KMS-11 (cell line): ENCODE data around the gene ACSF3.

ENCODE experiments used
- H2AFZ ChIP-seq: fragments of 200-600 bp; sonication (generic); 2 replicates; pipeline ENCODE4 v1.6.1; 2016; ENCODE audit warnings: antibody characterized with exemption, mixed run types, low read depth
- H3K27ac ChIP-seq: fragments of 200-600 bp; sonication (generic); 2 replicates; pipeline ENCODE4 v1.6.1; 2016; ENCODE audit warnings: mild to moderate bottlenecking, mixed run types
- H3K27me3 ChIP-seq: fragments of 200-600 bp; sonication (generic); 2 replicates; pipeline ENCODE4 v1.6.1; 2017; ENCODE audit warnings: mild to moderate bottlenecking, low read depth, mixed run types, moderate library complexity; ENCODE audit not compliant: insufficient read depth
- H3K36me3 ChIP-seq: fragments of 200-600 bp; sonication (generic); 2 replicates; pipeline ENCODE4 v1.6.1; 2017; ENCODE audit warnings: mild to moderate bottlenecking, mixed run types; ENCODE audit not compliant: insufficient read depth
- H3K4me1 ChIP-seq: fragments of 200-600 bp; sonication (generic); 2 replicates; pipeline ENCODE4 v1.6.1; 2016; ENCODE audit warnings: mild to moderate bottlenecking, low read depth, mixed run types; ENCODE audit not compliant: poor library complexity, severe bottlenecking
- H3K4me2 ChIP-seq: fragments of 200-600 bp; sonication (generic); 2 replicates; pipeline ENCODE4 v1.7.0; 2016; ENCODE audit warnings: mild to moderate bottlenecking, mixed run types
- H3K4me3 ChIP-seq: fragments of 200-600 bp; sonication (generic); IDR thresholded peaks from 2 replicates; pipeline ENCODE4 v1.6.1; 2017; ENCODE audit warnings: low read depth, low read length, mixed read lengths; ENCODE audit not compliant: insufficient read depth
- H3K79me2 ChIP-seq: fragments of 200-600 bp; sonication (generic); 2 replicates; pipeline ENCODE4 v1.6.1; 2016; ENCODE audit warnings: low read depth, mixed run types; ENCODE audit not compliant: insufficient read depth
- H3K9ac ChIP-seq: fragments of 200-600 bp; sonication (generic); 2 replicates; pipeline ENCODE4 v1.6.1; 2016; ENCODE audit warnings: mild to moderate bottlenecking, mixed run types
- H4K20me1 ChIP-seq: fragments of 200-600 bp; sonication (generic); 2 replicates; pipeline ENCODE4 v1.6.1; 2016; ENCODE audit warnings: mild to moderate bottlenecking, mixed run types; ENCODE audit not compliant: insufficient read depth
- CTCF ChIP-seq: fragments of 200-600 bp; sonication (generic); conservative IDR thresholded peaks from 2 replicates; pipeline ENCODE4 v1.6.1; 2017; ENCODE audit warnings: low read depth, mild to moderate bottlenecking, antibody characterized with exemption, low read length, moderate library complexity, mixed read lengths

Gene ACSF3

GRCh38 chr16:89103781-89104180, 10.1 kb downstream of the ACSF3 start:
- Histone ChIP-seq H3K27ac (no peak overlapping the region), H3K36me3 (0 out of 2 replicates have a peak, but pooled peaks cover 2% of the 10 kb centered on the region), H3K9ac (no peak overlapping the region), H2AFZ (no peak overlapping the region), H3K79me2 (peaks cover 3% of the 10 kb centered on the region; the same call in 1 of the 2 replicates), H4K20me1 (no peaks in the 10 kb centered on the region), H3K27me3 (no peaks in the 10 kb centered on the region), H3K4me3 (no peak overlapping the region), H3K4me1 (no peaks in the 10 kb centered on the region), H3K4me2 (no peak overlapping the region)
- no peak for TF ChIP-seq CTCF

GRCh38 chr16:89104303-89104702, 10.7 kb downstream of the ACSF3 start:
- Histone ChIP-seq H3K4me3 (no peak overlapping the region), H2AFZ (no peak overlapping the region), H3K4me1 (no peaks in the 10 kb centered on the region), H3K4me2 (no peak overlapping the region), H3K79me2 (peaks cover 3% of the 10 kb centered on the region; the same call in 1 of the 2 replicates), H3K9ac (no peak overlapping the region), H3K36me3 (0 out of 2 replicates have a peak, but pooled peaks cover 2% of the 10 kb centered on the region), H3K27me3 (no peaks in the 10 kb centered on the region), H4K20me1 (no peaks in the 10 kb centered on the region), H3K27ac (no peak overlapping the region)
- no peak for TF ChIP-seq CTCF

- no peak overlapping the region for H2AFZ ChIP-seq
- H3K36me3 ChIP-seq = 0 out of 2 replicates have a peak, but pooled peaks cover 2% of the 10 kb centered on the region
- no peak overlapping the region for H3K9ac ChIP-seq
- H3K27me3 ChIP-seq = no peaks in the 10 kb centered on the region
- no peak overlapping the region for H3K4me2 ChIP-seq
- H4K20me1 ChIP-seq = no peaks in the 10 kb centered on the region
- H3K79me2 ChIP-seq = peaks cover 3% of the 10 kb centered on the region; the same call in 1 of the 2 replicates
- H3K27ac ChIP-seq = no peak overlapping the region
- no peak overlapping the region for H3K4me3 ChIP-seq
- H3K4me1 ChIP-seq = no peaks in the 10 kb centered on the region
- TF ChIP-seq CTCF = no peak
Measured at GRCh38 chr16:89104930-89105571, 11.4 kb downstream of the ACSF3 start.

GRCh38 chr16:89105599-89106151, 12.0 kb downstream of the ACSF3 start:
- Histone ChIP-seq H3K27me3 (no peaks in the 10 kb centered on the region), H3K27ac (no peak overlapping the region), H3K36me3 (0 out of 2 replicates have a peak, but pooled peaks cover 2% of the 10 kb centered on the region), H4K20me1 (no peaks in the 10 kb centered on the region), H3K9ac (no peak overlapping the region), H3K4me3 (no peak overlapping the region), H2AFZ (no peak overlapping the region), H3K4me1 (no peaks in the 10 kb centered on the region), H3K79me2 (no peaks in the 10 kb centered on the region), H3K4me2 (no peak overlapping the region)
- TF ChIP-seq CTCF = no peak
